NCI-H510A (cell line): ENCODE measurements around the gene TTC28.
"Not testable (repeated sequence)": the region's sequence is repeated elsewhere in the genome, so short reads cannot be mapped to it uniquely, and the experiment has no call there.

Experiments used
- DNase-seq: peaks from one replicate; lab custom pipeline; 2025; lab: John Stamatoyannopoulos, UW

Gene TTC28

DNA sequence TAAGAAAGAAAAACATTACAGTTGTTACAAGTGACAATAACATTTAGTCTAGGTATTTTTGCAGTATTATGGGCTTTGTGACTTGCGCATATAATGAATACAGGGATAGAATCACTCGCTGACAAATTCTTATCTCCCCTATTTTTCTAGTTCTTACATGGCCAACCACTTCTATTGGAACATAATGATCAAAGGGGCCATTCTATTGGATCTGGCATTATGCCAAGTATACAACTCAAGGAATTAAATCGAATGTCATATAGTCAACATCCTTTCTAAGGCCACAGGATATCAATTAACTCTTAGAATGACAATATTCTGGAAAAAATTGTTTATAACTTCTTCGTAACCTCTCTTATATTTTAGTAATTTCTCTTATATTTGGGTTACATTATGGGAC is 272.0 kb downstream of the TTC28 start:
- DNase-seq, result no peak

DNA sequence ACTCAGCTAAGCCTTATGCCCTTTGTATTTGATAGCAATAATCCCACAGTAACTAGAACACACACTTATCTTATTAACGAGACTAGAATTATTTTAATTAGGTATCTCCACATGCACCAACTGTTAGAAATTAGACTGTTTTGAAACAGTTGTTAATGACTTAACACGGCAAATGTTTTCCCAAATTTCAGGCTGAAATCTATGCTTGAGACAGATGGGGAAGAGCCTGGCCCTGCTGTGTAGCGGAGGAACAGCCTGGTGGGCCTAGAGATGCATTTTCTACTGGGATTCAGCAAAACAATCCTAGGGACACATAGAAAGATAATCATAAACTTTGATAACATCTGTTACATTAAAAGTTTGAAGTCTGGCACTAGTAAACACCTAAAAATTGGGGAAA is 273.4 kb downstream of the TTC28 start:
- no peak for DNase-seq

- no peak for DNase-seq
Observed at GRCh38 chr22:28405588-28405987, 274.1 kb downstream of the TTC28 start.

DNA sequence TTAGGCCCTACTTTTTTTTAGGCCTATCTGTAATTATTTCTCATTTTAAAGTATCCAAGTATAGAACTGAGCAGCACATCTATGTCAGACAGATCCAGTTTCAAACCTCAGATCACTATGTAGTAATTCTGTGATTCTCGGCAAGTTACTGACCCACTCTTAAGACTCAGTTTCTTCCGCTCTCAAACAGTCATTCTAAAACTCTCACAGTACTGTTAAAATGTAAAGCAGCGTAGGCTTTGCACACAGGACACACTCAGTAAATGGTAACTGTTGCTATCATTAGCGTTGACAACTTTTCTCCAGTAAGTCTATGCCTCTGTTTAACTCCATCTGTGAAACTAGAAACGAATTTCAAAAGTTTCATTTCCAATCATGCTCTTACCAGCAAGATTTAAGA is 277.1 kb downstream of the TTC28 start:
- DNase-seq, result no peak

DNA sequence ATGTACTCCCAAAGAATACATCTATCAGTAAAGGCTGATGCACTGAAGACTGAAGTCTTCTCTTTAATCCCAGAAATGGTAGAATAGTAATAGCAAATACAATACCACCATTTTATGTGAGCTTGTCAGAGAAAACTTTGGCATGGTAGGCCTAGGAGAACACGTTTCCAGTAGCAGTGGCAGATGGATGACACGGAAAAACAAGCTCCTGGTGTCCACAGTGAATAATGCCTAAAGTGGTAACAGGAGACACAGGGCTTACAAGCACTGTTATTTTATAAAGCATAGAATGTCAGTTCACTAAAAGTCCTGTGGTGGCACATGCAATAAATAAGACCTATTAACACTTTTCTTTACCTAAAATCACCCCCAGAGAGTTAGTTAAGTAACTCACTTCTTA is 277.6 kb downstream of the TTC28 start:
- DNase-seq, result no peak

DNA sequence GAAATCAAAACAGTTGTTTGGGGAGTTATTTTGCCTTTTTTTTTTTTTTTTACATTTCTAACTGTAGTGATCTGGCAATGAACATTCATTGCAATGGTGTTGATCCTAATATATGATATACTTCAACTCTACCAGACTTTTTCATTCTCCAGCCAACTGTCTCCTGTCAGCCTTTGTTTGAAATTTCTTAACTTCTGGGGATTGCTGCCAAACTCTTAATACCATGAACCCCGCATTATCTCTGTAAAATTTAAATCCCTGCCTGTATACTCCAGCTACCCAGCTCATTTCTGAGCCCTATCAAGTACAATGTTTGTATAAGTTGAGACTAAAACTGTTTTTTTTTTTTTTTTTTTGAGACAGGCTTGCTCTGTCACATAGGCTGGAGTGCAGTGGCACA is 280.7 kb downstream of the TTC28 start:
- no peak for DNase-seq

DNA sequence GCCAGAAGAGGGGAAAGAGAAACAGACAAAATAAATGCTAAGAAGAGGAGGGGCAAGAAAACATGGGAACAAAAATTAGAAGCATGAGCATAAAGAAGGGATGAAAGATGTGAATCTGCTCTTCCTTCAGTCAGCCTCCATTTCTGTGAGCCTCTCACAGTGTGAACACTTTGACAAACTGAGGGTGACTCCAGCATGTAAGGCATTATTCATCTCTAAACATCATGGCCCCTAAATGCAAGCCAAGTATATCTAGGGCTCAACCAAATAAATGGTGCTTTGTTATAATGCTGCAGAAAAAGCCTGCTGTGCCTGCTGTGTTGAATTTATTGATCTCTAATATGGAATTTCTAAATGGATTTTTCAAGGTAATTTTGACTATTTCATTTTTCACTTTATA is 281.3 kb downstream of the TTC28 start:
- DNase-seq, result no peak

DNA sequence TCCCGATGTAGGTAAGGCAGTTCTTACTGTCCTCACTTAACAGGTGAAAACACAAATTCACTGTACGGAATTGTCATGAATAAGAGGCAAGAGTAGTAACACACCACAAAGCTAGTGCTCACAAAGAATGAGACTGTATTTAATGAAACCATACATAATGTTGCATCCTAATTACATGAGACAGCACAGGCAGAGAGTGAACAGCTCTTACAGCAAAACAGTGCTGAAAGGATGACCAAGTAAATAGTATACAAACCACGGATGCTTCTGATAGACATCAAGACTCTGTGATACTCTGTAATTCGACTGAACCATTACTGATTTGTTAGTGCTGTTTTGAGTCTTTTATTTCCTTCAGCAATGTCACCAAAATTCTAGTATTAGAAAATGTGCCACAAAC is 282.3 kb downstream of the TTC28 start:
- no peak for DNase-seq

GRCh38 chr22:28395920-28396753 is 283.5 kb downstream of the TTC28 start:
- no peak for DNase-seq

DNA sequence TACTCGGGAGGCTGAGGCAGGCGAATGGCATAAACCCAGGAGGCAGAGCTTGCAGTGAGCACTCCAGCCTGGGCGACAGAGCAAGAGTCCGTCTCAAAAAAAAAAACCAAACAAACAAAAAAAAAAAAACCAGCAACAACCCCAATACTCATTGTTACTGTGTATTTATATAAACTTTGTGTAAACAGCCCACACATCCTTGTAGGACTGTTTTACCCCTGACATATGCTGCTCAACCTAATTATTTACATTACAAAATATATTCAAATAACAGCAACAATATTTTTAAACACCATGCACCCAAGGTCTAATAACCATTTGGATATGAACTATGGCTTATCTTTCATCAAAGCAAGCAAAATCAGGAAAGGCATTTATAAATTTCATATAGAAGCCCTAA is 284.1 kb downstream of the TTC28 start:
- no peak for DNase-seq

GRCh38 chr22:28394513-28395110 is 285.0 kb downstream of the TTC28 start:
- DNase-seq, result no peak

DNA sequence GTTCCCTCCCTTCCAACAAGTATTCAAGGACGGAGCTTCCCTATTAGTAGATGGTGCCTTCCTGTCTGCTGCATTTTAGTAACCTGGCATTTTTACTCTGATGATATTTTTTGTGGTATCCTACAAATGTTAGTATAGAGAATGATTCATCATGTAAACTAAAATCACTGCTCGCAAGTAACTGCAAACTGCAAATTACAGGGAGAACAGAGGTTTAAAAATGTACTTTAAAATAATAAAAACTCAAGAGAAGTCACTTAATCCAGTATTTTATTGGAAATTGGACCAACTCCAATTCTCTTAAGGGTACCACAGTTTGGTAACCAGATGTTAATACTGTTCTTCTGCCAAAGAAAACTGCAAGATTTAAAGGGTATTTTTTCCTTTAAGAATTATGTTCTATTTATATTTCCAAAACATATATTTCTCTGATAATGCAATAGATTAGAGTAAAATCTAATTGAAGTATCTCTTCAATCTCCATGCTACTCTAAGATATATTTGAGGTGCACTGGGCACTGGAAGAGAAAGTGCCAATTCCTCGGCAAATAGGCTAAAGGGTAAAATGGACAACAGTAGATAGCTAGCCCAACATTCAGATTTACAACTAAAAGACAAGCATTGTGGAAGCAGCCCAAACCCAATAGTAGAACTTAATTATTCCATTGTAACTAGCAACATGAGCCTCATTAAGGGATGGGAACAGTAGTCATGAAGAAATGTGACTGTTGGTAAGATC is 298.0 kb downstream of the TTC28 start:
- no peak for DNase-seq

GRCh38 chr22:28379951-28380350 is 299.7 kb downstream of the TTC28 start:
- DNase-seq, result no peak

DNA sequence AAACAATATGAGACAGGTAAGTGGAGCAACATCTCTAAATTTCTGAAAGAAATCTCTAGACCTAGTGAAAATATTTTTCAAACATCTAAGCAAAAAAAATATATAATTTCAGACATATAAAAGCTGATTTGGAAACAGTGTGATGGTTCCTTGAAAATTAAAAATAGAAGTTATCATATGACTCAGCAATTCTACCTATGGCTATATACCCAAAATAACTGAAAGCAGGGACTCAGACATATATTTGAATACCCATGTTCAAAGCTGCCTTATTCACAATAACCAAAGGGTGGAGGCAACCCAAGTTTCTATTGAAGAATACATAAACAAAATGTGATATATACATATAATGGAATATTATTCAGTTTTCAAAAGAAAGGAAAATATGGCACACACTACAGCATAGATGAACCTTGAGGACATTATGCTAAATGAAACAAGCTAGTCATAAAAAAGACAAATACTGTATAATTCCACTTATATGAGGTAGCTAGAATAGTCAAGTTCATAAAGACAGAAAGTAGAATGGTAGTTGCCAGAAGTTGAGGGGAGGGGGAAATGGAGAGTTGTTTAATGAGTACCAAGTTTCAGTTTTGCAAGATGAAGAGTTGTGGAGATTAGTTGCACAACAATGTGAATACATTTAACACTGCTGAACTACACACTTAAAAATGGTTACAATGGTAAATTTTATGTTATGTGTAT is 300.4 kb downstream of the TTC28 start:
- no peak for DNase-seq

GRCh38 chr22:28375761-28376534 is 303.7 kb downstream of the TTC28 start:
- DNase-seq, result no peak

DNA sequence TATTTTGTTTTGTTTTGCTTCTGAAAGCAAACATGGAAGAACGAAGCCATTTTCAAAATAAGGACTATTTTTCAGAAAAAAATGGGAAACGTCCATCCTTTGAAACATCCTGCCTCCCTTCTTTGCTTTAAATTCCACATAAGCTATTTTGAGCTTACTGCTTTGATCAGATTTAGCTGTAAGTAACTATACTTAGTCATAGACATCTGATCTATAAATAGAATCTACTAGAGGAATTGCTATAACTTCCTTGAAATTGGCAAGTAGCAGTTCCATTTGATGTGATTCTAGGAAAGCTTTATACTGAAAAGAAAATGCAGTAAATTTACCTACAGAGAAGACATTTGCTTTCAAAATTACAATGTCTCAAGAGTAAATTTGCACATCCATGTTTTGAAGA is 305.8 kb downstream of the TTC28 start:
- DNase-seq, result no peak

- DNase-seq, result no peak
Observed at GRCh38 chr22:28369854-28370253, 309.8 kb downstream of the TTC28 start.

DNA sequence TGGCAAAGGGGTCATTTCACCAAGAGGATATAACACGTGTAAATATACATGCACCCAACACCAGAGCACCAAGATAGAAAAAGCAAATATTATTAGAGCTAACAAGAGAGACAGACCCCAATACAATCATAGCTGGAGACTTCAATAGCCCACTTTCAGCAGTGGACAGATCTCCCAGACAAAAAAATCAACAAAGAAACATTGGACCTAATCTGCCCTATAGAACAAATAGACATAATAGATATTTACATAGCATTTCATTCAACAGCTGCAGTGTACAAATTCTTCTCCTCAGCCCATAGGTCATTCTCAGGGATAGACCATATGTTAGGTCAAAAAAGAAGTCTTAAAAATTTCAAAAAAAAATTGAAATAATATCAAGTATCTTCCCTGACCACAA is 312.8 kb downstream of the TTC28 start:
- no peak for DNase-seq

DNA sequence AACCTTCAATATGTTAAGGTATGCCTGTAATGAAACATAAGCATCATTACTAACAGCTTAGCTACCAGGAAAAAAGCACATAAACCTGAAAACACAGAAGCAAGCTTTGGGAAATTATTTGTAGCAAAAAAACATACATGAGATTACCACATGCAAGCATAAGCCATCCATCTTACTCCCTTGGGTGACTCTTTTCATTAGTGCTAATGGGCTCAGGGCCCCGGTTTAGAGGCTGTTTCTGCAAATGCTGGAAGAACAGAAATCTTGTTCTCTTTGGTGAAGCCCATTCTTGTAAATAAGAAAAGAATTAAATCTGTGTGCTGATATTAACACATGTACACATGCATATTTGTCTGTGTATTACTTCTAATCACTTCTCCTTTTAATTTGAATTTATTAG is 314.3 kb downstream of the TTC28 start:
- DNase-seq, result no peak

DNA sequence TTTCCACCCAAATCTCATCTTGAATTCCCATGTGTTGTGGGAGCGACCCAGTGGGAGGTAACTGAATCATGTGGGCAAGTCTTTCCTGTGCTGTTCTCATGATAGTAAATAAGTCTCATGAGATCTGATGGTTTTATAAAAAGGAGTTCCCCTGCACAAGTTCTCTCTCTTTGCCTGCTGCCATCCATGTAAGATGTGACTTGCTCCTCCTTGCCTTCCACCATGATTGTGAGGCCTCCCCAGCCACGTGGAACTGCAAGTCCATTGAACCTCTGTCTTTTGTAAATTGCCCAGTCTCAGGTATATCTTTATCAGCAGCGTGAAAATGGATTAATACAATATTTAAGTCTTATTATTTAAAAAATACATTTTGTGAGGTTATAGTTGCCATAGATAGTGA is 315.5 kb downstream of the TTC28 start:
- DNase-seq, result not testable (repeated sequence)

DNA sequence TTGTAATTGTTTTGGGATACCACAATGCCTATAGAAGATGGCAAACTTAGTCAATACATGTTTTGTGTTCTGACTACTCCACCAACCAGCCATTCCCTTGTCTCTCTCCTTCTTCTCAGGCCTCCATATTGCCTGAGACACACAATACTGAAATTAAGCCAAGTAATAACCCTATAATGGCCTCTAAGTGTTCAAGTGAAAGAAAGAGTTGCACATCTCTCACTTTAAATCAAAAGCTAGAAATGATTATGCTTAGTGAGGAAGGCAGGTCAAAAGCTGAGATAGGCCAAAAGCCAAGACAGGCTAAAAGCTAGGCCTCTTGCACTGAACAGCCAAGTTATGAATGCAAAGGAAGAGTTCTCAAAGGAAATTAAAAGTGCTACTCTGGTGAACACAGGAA is 318.7 kb downstream of the TTC28 start:
- DNase-seq, result no peak

- DNase-seq, result no peak
Observed at GRCh38 chr22:28358312-28358711, 321.3 kb downstream of the TTC28 start.
